ENCODE measurements around the gene SLC5A7. TPM values are rescaled to one million over a fixed set of nuclear protein-coding genes. Genes with fewer than 3 reads are reported as not detected.

Gene SLC5A7
- total RNA-seq, 1 experiment from 2014 or later: not detected

- TF ChIP-seq, protein P1, sequence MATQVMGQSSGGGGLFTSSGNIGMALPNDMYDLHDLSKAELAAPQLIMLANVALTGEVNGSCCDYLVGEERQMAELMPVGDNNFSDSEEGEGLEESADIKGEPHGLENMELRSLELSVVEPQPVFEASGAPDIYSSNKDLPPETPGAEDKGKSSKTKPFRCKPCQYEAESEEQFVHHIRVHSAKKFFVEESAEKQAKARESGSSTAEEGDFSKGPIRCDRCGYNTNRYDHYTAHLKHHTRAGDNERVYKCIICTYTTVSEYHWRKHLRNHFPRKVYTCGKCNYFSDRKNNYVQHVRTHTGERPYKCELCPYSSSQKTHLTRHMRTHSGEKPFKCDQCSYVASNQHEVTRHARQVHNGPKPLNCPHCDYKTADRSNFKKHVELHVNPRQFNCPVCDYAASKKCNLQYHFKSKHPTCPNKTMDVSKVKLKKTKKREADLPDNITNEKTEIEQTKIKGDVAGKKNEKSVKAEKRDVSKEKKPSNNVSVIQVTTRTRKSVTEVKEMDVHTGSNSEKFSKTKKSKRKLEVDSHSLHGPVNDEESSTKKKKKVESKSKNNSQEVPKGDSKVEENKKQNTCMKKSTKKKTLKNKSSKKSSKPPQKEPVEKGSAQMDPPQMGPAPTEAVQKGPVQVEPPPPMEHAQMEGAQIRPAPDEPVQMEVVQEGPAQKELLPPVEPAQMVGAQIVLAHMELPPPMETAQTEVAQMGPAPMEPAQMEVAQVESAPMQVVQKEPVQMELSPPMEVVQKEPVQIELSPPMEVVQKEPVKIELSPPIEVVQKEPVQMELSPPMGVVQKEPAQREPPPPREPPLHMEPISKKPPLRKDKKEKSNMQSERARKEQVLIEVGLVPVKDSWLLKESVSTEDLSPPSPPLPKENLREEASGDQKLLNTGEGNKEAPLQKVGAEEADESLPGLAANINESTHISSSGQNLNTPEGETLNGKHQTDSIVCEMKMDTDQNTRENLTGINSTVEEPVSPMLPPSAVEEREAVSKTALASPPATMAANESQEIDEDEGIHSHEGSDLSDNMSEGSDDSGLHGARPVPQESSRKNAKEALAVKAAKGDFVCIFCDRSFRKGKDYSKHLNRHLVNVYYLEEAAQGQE (IDR thresholded peaks at IDR 0.05; ENCODE audit: insufficient read depth in 1 of 2, low read depth in 2 of 2, low read length in 1 of 2): no peak
- TF ChIP-seq SIN3A (IDR thresholded peaks at IDR 0.05; ENCODE audit: borderline replicate concordance, insufficient read depth, low read depth, low read length) (no peak), TCF7L2 (IDR thresholded peaks at IDR 0.05; ENCODE audit: low read depth, low read length) (no peak), CTCF (IDR thresholded peaks at IDR 0.05) (no peak), POLR2AphosphoS5 (IDR thresholded peaks at IDR 0.05; ENCODE audit: low read depth, low read length) (no peak)
- BruUV-seq (replicated peaks): no TSS peak
- Histone ChIP-seq H3K4me3 (ENCODE audit: low read depth in 2 of 2, low read length in 2 of 2) (no peak overlapping the region), H3K27me3 (ENCODE audit: control insufficient read depth, insufficient read depth, low read length) (no peaks in the 10 kb centered on the region), H3K9me3 (ENCODE audit: control insufficient read depth, insufficient read depth, low read depth, low read length) (no peaks in the 10 kb centered on the region), H3K27ac (ENCODE audit: low read length) (no peak overlapping the region), H3K4me1 (ENCODE audit: control insufficient read depth, insufficient read depth, low read length) (no peaks in the 10 kb centered on the region), H3K36me3 (ENCODE audit: control insufficient read depth, insufficient read depth, low read length) (no peaks in the 10 kb centered on the region)
- DNase-seq (ENCODE audit: low read depth, low spot score) (no peak), ATAC-seq (no peak)
- POLR2A ChIA-PET: no interaction called here
- in situ Hi-C loops (cut with HindIII; ENCODE audit: low pct_unique_long_range_greater_than_20kb, low sequenced_read_pairs): no loop called here
- CTCF ChIA-PET: no interaction called here
- intact Hi-C loops (cut with micrococcal nuclease; ENCODE audit: unreplicated experiment): no loop called here
These were observed 27.0 kb downstream of the SLC5A7 start for GRCh38 chr2:108013305-108013704.

GRCh38 chr2:108022628-108023027 lies 36.3 kb downstream of the SLC5A7 start:
- in situ Hi-C loops (cut with HindIII; ENCODE audit: low pct_unique_long_range_greater_than_20kb, low sequenced_read_pairs): no loop called here
- H3K27ac ChIP-seq (ENCODE audit: low read length): no peak overlapping the region
- BruUV-seq (replicated peaks): no TSS peak

More at GRCh38 chr2:108022628-108023027, 36.3 kb downstream of the SLC5A7 start:
- ATAC-seq: no peak
- DNase-seq (ENCODE audit: low read depth, low spot score): no peak
- no peak for TF ChIP-seq POLR2AphosphoS5 (IDR thresholded peaks at IDR 0.05; ENCODE audit: low read depth, low read length)
- TF ChIP-seq SIN3A (IDR thresholded peaks at IDR 0.05; ENCODE audit: borderline replicate concordance, insufficient read depth, low read depth, low read length): no peak
- no peak for TF ChIP-seq CTCF (IDR thresholded peaks at IDR 0.05)
- TF ChIP-seq, protein P1 (IDR thresholded peaks at IDR 0.05; ENCODE audit: insufficient read depth in 1 of 2, low read depth in 2 of 2, low read length in 1 of 2): no peak
- TF ChIP-seq TCF7L2 (IDR thresholded peaks at IDR 0.05; ENCODE audit: low read depth, low read length): no peak
- Histone ChIP-seq H3K4me3 (ENCODE audit: low read depth in 2 of 2, low read length in 2 of 2) (no peak overlapping the region), H3K27me3 (ENCODE audit: control insufficient read depth, insufficient read depth, low read length) (no peaks in the 10 kb centered on the region), H3K36me3 (ENCODE audit: control insufficient read depth, insufficient read depth, low read length) (no peaks in the 10 kb centered on the region), H3K4me1 (ENCODE audit: control insufficient read depth, insufficient read depth, low read length) (no peaks in the 10 kb centered on the region), H3K9me3 (ENCODE audit: control insufficient read depth, insufficient read depth, low read depth, low read length) (no peaks in the 10 kb centered on the region)
- CTCF ChIA-PET: no interaction called here
- POLR2A ChIA-PET: no interaction called here
- intact Hi-C loops (cut with micrococcal nuclease; ENCODE audit: unreplicated experiment): no loop called here
